Subcutaneous abdominal adipose tissue (tissue), 5 donors: Measurements from ENCODE around the gene BTN3A1.
"Not testable (repeated sequence)": the region's sequence is repeated elsewhere in the genome, so short reads cannot be mapped to it uniquely, and the experiment has no call there.

Experiments
- H3K27ac ChIP-seq: one replicate; pipeline ENCODE4 v1.7.0; 2013; ENCODE audit warnings: low read depth, mild to moderate bottlenecking, inconsistent platforms, low read length, moderate library complexity
- H3K27me3 ChIP-seq, 5 donors: one replicate each; pipeline ENCODE4 v1.7.0; 2013; ENCODE audit warnings: low read length in 5 of 5, inconsistent platforms in 1 of 5; ENCODE audit not compliant: control insufficient read depth in 5 of 5, insufficient read depth in 4 of 5
- H3K36me3 ChIP-seq, 5 donors: one replicate each; pipeline ENCODE4 v1.7.0; 2013; ENCODE audit warnings: low read length in 5 of 5; ENCODE audit not compliant: control insufficient read depth in 5 of 5, insufficient read depth in 5 of 5
- H3K4me1 ChIP-seq, 5 donors: one replicate each; pipeline ENCODE4 v1.7.0; 2013; ENCODE audit warnings: low read length in 5 of 5, mild to moderate bottlenecking in 3 of 5, moderate library complexity in 1 of 5; ENCODE audit not compliant: control insufficient read depth in 5 of 5, insufficient read depth in 5 of 5
- H3K4me3 ChIP-seq, 5 donors: one replicate each; pipeline ENCODE4 v1.7.0; 2013; ENCODE audit warnings: low read length in 5 of 5, low read depth in 1 of 5
- H3K9ac ChIP-seq, 5 donors: one replicate each; pipeline ENCODE4 v1.7.0; 2013; ENCODE audit warnings: low read length in 5 of 5, mild to moderate bottlenecking in 4 of 5, moderate library complexity in 3 of 5
- H3K9me3 ChIP-seq, 5 donors: one replicate each; pipeline ENCODE4 v1.7.0; 2013; ENCODE audit warnings: low read length in 5 of 5; ENCODE audit not compliant: control insufficient read depth in 5 of 5
- donor health status: healthy.
- donor health status: healthy.
- donor health status: healthy.
- donor health status: healthy.
- donor health status: healthy.

The BTN3A1 gene

DNA sequence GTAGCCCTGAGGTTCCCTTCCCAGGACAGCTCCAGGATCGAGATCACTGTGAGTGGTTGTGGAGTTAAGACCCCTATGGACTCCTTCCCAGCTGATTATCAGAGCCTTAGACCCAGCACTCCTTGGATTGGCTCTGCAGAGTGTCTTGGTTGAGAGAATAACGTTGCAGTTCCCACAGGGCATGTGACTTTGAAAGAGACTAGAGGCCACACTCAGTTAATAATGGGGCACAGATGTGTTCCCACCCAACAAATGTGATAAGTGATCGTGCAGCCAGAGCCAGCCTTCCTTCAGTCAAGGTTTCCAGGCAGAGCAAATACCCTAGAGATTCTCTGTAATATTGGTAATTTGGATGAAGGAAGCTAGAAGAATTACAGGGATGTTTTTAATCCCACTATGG lies 24.4 kb upstream of the BTN3A1 start:
- Histone ChIP-seq H3K27ac (no peak overlapping the region), H3K27me3 (no peaks in the 10 kb centered on the region), H3K4me3 (no peak overlapping the region), H3K9me3 (no peaks in the 10 kb centered on the region), H3K36me3 (peaks cover 0 to 32% (median 21%) of the 10 kb centered on the region in 5 donors), H3K4me1 (peaks cover 0 to 8% (median 0%) of the 10 kb centered on the region in 5 donors), H3K9ac (no peak overlapping the region)

- H3K9ac ChIP-seq, H3K27ac ChIP-seq, H3K4me3 ChIP-seq, H3K4me1 ChIP-seq, H3K27me3 ChIP-seq, H3K9me3 ChIP-seq: not testable (repeated sequence)
- H3K36me3 ChIP-seq, result peaks cover 0 to 28% (median 21%) of the 10 kb centered on the region in 5 donors
These were observed 23.9 kb upstream of the BTN3A1 start for GRCh38 chr6:26378143-26378542.

DNA sequence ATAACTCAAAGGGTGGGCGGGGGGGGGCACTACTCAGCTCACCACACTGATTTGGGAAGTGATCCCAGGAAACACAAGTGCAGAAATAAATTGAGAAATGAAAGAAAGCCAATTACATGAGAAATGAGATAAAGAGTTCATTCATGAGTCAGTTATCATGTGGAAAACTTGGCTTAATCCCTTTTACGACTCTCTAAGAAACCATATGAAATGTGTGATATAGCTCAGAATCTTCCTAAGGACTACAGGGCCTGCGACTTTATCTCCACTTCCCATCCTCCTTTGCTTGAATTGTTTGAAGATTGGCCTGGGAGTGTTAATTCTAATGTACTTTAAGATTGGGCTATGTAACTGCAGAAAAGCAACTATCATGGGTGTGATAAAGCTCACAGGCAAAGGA lies 22.8 kb upstream of the BTN3A1 start:
- H3K9ac ChIP-seq, result no peak overlapping the region
- H3K27me3 ChIP-seq, result no peaks in the 10 kb centered on the region
- peaks cover 0 to 17% (median 17%) of the 10 kb centered on the region in 5 donors for H3K36me3 ChIP-seq
- no peak overlapping the region for H3K4me3 ChIP-seq
- H3K9me3 ChIP-seq, result no peaks in the 10 kb centered on the region
- peaks cover 2 to 19% (median 12%) of the 10 kb centered on the region in 5 donors for H3K4me1 ChIP-seq
- no peak overlapping the region for H3K27ac ChIP-seq

DNA sequence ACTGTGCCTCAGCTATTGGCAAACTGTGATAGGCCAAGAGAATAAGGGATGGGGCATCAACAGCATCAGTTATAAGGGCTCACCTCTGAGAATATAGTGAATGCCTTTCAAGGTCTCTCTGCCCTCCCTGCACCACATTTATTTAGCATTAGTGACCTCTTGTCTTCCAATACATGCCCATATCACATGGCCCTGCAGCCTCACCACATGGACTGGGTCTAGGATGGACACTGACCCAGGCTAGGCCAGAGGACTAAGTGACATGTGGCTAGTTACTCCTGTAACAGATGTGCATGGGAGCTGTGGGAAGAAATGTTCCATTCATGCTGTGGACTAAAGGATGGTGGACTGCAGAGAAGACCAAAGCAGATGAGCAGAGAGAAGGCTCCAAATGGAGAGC lies 22.3 kb upstream of the BTN3A1 start:
- H3K27ac ChIP-seq, result no peak overlapping the region
- no peaks in the 10 kb centered on the region for H3K9me3 ChIP-seq
- peaks cover 0 to 13% (median 12%) of the 10 kb centered on the region in 5 donors for H3K36me3 ChIP-seq
- H3K27me3 ChIP-seq, result no peaks in the 10 kb centered on the region
- H3K4me3 ChIP-seq, result no peak overlapping the region
- H3K4me1 ChIP-seq, result peaks cover 2 to 19% (median 12%) of the 10 kb centered on the region in 5 donors
- H3K9ac ChIP-seq, result no peak overlapping the region

- H3K9ac ChIP-seq, result no peak overlapping the region
- peaks cover 2 to 24% (median 12%) of the 10 kb centered on the region in 5 donors for H3K4me1 ChIP-seq
- H3K4me3 ChIP-seq, result no peak overlapping the region
- no peak overlapping the region for H3K27ac ChIP-seq
- H3K9me3 ChIP-seq, result no peaks in the 10 kb centered on the region
- H3K27me3 ChIP-seq, result no peaks in the 10 kb centered on the region
- H3K36me3 ChIP-seq, result peaks cover 0 to 8% (median 7%) of the 10 kb centered on the region in 5 donors
These were observed 21.8 kb upstream of the BTN3A1 start for GRCh38 chr6:26380256-26380655.

DNA sequence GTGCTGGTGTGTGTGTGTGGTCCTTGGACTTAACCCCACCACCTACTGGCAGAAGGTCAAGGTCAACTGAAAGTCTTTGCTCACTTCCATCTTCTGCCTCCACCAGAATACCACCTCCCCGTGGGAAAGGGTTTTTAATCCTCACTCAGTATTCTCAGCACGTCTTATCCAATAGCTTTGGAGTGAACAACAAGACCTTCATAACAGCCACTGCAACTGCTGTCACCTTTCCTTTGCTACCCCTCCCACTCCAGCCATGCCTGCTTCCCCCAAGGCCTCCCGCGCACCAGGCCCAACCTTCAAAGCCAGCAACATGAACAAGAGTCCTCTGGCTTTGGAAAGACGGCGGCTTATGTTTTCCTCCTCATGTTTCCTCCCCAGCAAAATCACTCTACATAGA lies 20.0 kb upstream of the BTN3A1 start:
- Histone ChIP-seq H3K4me1 (peaks cover 2 to 24% (median 12%) of the 10 kb centered on the region in 5 donors), H3K4me3 (no peak overlapping the region), H3K9me3 (no peaks in the 10 kb centered on the region), H3K27ac (no peak overlapping the region), H3K36me3 (no peaks in the 10 kb centered on the region), H3K27me3 (no peaks in the 10 kb centered on the region), H3K9ac (no peak overlapping the region)

- Histone ChIP-seq H3K4me3 (peak overlapping the region; percentile 74 to 91 (median 82)), H3K27ac (peak overlapping the region; percentile 68), H3K9me3 (no peaks in the 10 kb centered on the region), H3K27me3 (no peaks in the 10 kb centered on the region), H3K9ac (peak overlapping the region; percentile 33 to 82 (median 78)), H3K36me3 (peaks cover 0 to 10% (median 0%) of the 10 kb centered on the region in 5 donors), H3K4me1 (peaks cover 2 to 19% (median 9%) of the 10 kb centered on the region in 5 donors)
These were observed 18.3 kb upstream of the BTN3A1 start for GRCh38 chr6:26383624-26384417.

DNA sequence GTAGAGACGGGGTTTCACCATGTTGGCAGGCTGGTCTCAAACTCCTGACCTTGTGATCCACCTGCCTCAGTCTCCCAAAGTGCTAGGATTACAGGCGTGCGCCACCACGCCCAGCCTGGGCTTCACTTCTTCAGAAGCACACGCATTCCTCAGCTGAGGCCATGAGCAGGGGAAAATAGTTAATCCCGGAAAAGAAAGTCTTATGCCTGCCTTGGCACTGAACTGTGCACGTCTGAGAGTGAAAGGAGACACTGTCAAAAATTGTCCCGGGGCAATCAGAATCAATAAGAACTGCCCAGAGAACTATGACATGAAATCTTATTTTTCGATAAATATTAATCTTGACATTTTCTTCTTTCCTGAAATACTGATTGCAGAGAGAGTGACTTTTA lies 16.3 kb upstream of the BTN3A1 start:
- peaks cover 2 to 19% (median 9%) of the 10 kb centered on the region in 5 donors for H3K4me1 ChIP-seq
- peaks cover 0 to 25% (median 5%) of the 10 kb centered on the region in 5 donors for H3K36me3 ChIP-seq
- no peaks in the 10 kb centered on the region for H3K9me3 ChIP-seq
- H3K27me3 ChIP-seq, result no peaks in the 10 kb centered on the region
- H3K4me3 ChIP-seq, result no peak overlapping the region
- no peak overlapping the region for H3K9ac ChIP-seq
- no peak overlapping the region for H3K27ac ChIP-seq

DNA sequence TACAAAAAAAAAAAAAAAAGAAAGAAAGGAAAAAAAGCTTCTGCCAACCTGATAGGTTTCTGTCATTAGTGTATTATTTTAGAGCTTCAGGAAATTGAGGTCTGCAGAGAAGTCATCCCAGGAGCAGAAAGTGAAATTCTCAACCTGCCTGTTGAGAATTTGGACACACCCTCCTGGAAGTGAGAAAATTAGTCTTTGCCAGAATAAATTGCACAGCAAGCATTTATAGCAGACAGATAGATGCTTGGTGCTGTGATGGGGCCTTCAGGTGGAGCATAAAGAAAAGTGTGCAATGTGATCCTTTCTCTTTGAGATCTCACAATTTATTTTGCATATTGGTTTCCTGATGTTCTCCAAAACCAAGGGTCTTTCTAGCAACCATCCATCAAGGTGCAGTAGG lies 14.5 kb upstream of the BTN3A1 start:
- Histone ChIP-seq H3K4me1 (peaks cover 2 to 17% (median 9%) of the 10 kb centered on the region in 5 donors), H3K9ac (no peak overlapping the region), H3K27me3 (no peaks in the 10 kb centered on the region), H3K4me3 (no peak overlapping the region), H3K36me3 (peaks cover 0 to 39% (median 11%) of the 10 kb centered on the region in 5 donors), H3K27ac (no peak overlapping the region), H3K9me3 (no peaks in the 10 kb centered on the region)

DNA sequence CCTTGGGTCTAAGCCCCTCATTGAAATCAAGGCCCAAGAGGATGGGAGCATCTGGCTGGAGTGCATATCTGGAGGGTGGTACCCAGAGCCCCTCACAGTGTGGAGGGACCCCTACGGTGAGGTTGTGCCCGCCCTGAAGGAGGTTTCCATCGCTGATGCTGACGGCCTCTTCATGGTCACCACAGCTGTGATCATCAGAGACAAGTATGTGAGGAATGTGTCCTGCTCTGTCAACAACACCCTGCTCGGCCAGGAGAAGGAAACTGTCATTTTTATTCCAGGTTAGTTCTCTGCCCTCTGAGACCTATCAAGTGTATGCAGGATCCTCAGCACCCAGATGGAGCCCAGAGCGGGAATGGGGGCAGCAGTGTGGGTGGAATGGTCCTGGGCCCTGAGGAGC lies 14.1 kb upstream of the BTN3A1 start:
- Histone ChIP-seq H3K9me3 (no peaks in the 10 kb centered on the region), H3K27me3 (no peaks in the 10 kb centered on the region), H3K27ac (no peak overlapping the region)

More for the DNA sequence above, 14.1 kb upstream of the BTN3A1 start:
- H3K4me3 ChIP-seq, result no peak overlapping the region
- peaks cover 2 to 15% (median 12%) of the 10 kb centered on the region in 5 donors for H3K4me1 ChIP-seq
- H3K36me3 ChIP-seq, result peaks cover 0 to 39% (median 11%) of the 10 kb centered on the region in 5 donors
- H3K9ac ChIP-seq, result no peak overlapping the region
